Stimulated activated CD4-positive, alpha-beta T cell treated with anti-CD3 and anti-CD28 coated beads, Interleukin-1b, Interleukin-23, amount 100 ng/mL, for 4 hours (primary cell): ENCODE measurements around the gene SHH.

Source experiments
- DNase-seq, 2 donors: peaks; one replicate each; pipeline ENCODE4 v3.0.0-alpha.2; 2020; ENCODE audit warnings: low read depth in 2 of 2

SHH gene

GRCh38 chr7:155792315-155792960 lies 19.8 kb downstream of the SHH start:
- DNase-seq: no peak

- DNase-seq: no peak
Observed at GRCh38 chr7:155791836-155792235, 20.4 kb downstream of the SHH start.

- no peak for DNase-seq
Observed at GRCh38 chr7:155791214-155791737, 21.0 kb downstream of the SHH start.

- DNase-seq: no peak
Observed at GRCh38 chr7:155790666-155791065, 21.6 kb downstream of the SHH start.

GRCh38 chr7:155789001-155789725 lies 23.1 kb downstream of the SHH start:
- DNase-seq: no peak

- no peak for DNase-seq
Observed at GRCh38 chr7:155788616-155789000, 23.7 kb downstream of the SHH start.

- DNase-seq: no peak
Observed at GRCh38 chr7:155787171-155787851, 25.0 kb downstream of the SHH start.

GRCh38 chr7:155786491-155786890 lies 25.8 kb downstream of the SHH start:
- DNase-seq: no peak

- no peak for DNase-seq
Observed at GRCh38 chr7:155785536-155785935, 26.7 kb downstream of the SHH start.

GRCh38 chr7:155782466-155782865 lies 29.8 kb downstream of the SHH start:
- no peak for DNase-seq

- DNase-seq: no peak
Observed at GRCh38 chr7:155781433-155781832, 30.8 kb downstream of the SHH start.

- no peak for DNase-seq
Observed at GRCh38 chr7:155780884-155781283, 31.4 kb downstream of the SHH start.

- no peak for DNase-seq
Observed at GRCh38 chr7:155778349-155778748, 33.9 kb downstream of the SHH start.

GRCh38 chr7:155776606-155777005 lies 35.7 kb downstream of the SHH start:
- DNase-seq: no peak

GRCh38 chr7:155775691-155776090 lies 36.6 kb downstream of the SHH start:
- no peak for DNase-seq

- no peak for DNase-seq
Observed at GRCh38 chr7:155774947-155775346, 37.3 kb downstream of the SHH start.

- DNase-seq: no peak
Observed at GRCh38 chr7:155773531-155773930, 38.7 kb downstream of the SHH start.

GRCh38 chr7:155770241-155770640 lies 42.0 kb downstream of the SHH start:
- DNase-seq: no peak

- DNase-seq: no peak
Observed at GRCh38 chr7:155769701-155770100, 42.6 kb downstream of the SHH start.

- DNase-seq: no peak
Observed at GRCh38 chr7:155766966-155767916, 45.0 kb downstream of the SHH start.

GRCh38 chr7:155766386-155766785 lies 45.9 kb downstream of the SHH start:
- no peak for DNase-seq

- no peak for DNase-seq
Observed at GRCh38 chr7:155765458-155765857, 46.8 kb downstream of the SHH start.
